Adrenal gland (tissue), 12 donors: Measurements from ENCODE around the gene SLC43A1. TPM values are rescaled to one million over a fixed set of nuclear protein-coding genes. Genes with fewer than 3 reads are reported as not detected.

ENCODE experiments used
- DNase-seq, 7 donors: peaks; one replicate each; pipeline ENCODE4 v3.0.0-alpha.2; 2019 to 2020
- H3K27ac ChIP-seq, 5 donors: fragments of 200-600 bp; sonication (generic) in 4 of 5; 1 replicate in 3 of 5; 2 replicates in 2 of 5; pipeline versions ENCODE4 v1.5.1 to v1.8.0; 2016 to 2020; ENCODE audit warnings: mild to moderate bottlenecking in 1 of 5
- H3K27me3 ChIP-seq: fragments of 200-600 bp; 2 replicates; pipeline ENCODE4 v1.8.0; 2021
- H3K36me3 ChIP-seq, 2 donors: fragments of 200-600 bp; replicated peaks in 1 of 2; 1 replicate in 1 of 2; 2 replicates in 1 of 2; pipeline versions ENCODE4 v1.5.1 to v1.8.0; 2018 to 2022
- H3K4me1 ChIP-seq, 2 donors: fragments of 200-600 bp; replicated peaks in 1 of 2; 1 replicate in 1 of 2; 2 replicates in 1 of 2; pipeline versions ENCODE4 v1.5.1 to v1.8.0; 2018 to 2021
- H3K4me3 ChIP-seq, 4 donors: fragments of 200-600 bp; sonication (generic) in 3 of 4; one replicate each; pipeline ENCODE4 v1.5.1; 2016 to 2018
- H3K9me3 ChIP-seq, 3 donors: fragments of 200-600 bp; sonication (generic) in 1 of 3; replicated peaks in 1 of 3; 1 replicate in 2 of 3; 2 replicates in 1 of 3; pipeline versions ENCODE4 v1.5.1 to v1.8.0; 2016 to 2021
- POLR2A ChIP-seq, 2 donors: fragments of 450-650 bp; IDR thresholded peaks; one replicate each; pipeline ENCODE4 v1.6.1; 2017; ENCODE audit warnings: antibody characterized with exemption in 2 of 2, mild to moderate bottlenecking in 2 of 2, moderate library complexity in 1 of 2
- WGBS, 4 donors: extraction: QIAGEN DNeasy Blood & Tissue Kit in 2 of 4; methylation state at CpG; one replicate each; pipeline versions ENCODE4 v1.1.5 to v1.1.7; 2013 to 2017; 5-methylcytosine and 5-hydroxymethylcytosine counted together
- intact Hi-C, 2 donors: fragments of 100-400 bp; cut with DNase I; formaldehyde crosslinking; loops; one replicate each; pipeline versions ENCODE4 v1.14.1 to v1.15.0; 2022 to 2023
- polyA plus RNA-seq, 3 donors: library from polyadenylated mRNA; stranded (reverse); fragments of 200-250 nt in 2 of 3; fragments of 350-450 nt in 1 of 3; fragmentation: Illumina TruSeq in 1 of 3; extraction: RNeasy Lipid Tissue Mini Kit (QIAGEN cat#74804) in 1 of 3; gene quantifications; one replicate each; pipeline ENCODE4 v1.2.3, GENCODE V29; 2013 to 2014
- total RNA-seq, 9 donors: library from RNA; depleted of rRNA in 4 of 9; stranded (reverse); fragments of >200 nt in 4 of 9; fragments of 120-200 nt in 1 of 9; fragmentation: NEBNext Ultra II Directional in 1 of 9; extraction: Animal tissue kit (Norgen Biotek cat#: 25700) in 1 of 9; gene quantifications; one replicate each; pipeline versions ENCODE4 v1.1.0 to v1.2.4, GENCODE V29; 2013 to 2023
- TF ChIP-seq, protein P1 (sequence below), 6 experiments: fragments of 450-650 bp in 4 of 6; fragments of 200-600 bp in 2 of 6; sonication (generic) in 1 of 6; IDR thresholded peaks; 1 replicate in 5 of 6; 2 replicates in 1 of 6; pipeline versions ENCODE4 v1.5.1 to v1.8.0; 2016 to 2021; ENCODE audit warnings: antibody characterized with exemption in 6 of 6, mild to moderate bottlenecking in 2 of 6, moderate library complexity in 1 of 6
- donor health status: healthy with polysubstance abuse.
- donor health status: Bipolar disorder and iron deficiency.
- donor health status: DM: yes; HTN: yes; CAD: no.
- donor health status: DM: no; HTN: no; CAD: no.
- donor health status: DM: no; HTN: no; CAD: no.
- donor health status: DM: yes; HTN: yes; CAD: no.

The SLC43A1 gene
- total and polyA plus RNA-seq, 12 donors: 3.8 to 32.3 (median 22.9) TPM

DNA sequence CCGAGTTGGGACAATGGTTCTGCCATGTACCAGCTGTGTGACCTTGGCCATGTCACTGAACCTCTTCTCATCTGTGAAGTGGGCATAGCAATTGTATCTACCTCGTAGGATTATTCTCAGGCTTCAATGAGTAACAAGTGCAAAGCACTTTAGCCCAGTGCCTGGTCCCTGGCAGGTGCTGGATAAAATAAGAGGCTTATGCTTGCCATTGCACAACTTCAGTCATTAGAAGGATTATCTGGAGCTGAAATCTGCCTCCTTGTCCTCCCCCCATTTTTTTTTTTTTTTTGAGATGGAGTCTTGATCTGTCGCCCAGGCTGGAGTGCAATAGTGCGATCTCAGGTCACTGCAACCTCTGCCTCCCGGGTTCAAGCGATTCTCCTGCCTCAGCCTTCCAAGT, 29.1 kb upstream of the SLC43A1 start:
- TF ChIP-seq, protein P1, sequence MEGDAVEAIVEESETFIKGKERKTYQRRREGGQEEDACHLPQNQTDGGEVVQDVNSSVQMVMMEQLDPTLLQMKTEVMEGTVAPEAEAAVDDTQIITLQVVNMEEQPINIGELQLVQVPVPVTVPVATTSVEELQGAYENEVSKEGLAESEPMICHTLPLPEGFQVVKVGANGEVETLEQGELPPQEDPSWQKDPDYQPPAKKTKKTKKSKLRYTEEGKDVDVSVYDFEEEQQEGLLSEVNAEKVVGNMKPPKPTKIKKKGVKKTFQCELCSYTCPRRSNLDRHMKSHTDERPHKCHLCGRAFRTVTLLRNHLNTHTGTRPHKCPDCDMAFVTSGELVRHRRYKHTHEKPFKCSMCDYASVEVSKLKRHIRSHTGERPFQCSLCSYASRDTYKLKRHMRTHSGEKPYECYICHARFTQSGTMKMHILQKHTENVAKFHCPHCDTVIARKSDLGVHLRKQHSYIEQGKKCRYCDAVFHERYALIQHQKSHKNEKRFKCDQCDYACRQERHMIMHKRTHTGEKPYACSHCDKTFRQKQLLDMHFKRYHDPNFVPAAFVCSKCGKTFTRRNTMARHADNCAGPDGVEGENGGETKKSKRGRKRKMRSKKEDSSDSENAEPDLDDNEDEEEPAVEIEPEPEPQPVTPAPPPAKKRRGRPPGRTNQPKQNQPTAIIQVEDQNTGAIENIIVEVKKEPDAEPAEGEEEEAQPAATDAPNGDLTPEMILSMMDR (IDR thresholded peaks at IDR 0.05): no peak
- TF ChIP-seq POLR2A (IDR thresholded peaks at IDR 0.05): no peak
- H3K4me1 ChIP-seq: peaks cover 0 to 8% of the 10 kb centered on the region in 2 donors
- 78 to 86% (median 83%) methylated on average over 5 to 6 of the region's 6 CpGs for WGBS, 4 donors
- DNase-seq: no peak
- intact Hi-C loops: no loop called here
- no peaks in the 10 kb centered on the region for H3K27me3 ChIP-seq
- H3K27ac ChIP-seq: no peak overlapping the region
- H3K36me3 ChIP-seq: peaks cover 0 to 4% of the 10 kb centered on the region in 2 donors
- no peak overlapping the region for H3K4me3 ChIP-seq
- H3K9me3 ChIP-seq: no peaks in the 10 kb centered on the region

DNA sequence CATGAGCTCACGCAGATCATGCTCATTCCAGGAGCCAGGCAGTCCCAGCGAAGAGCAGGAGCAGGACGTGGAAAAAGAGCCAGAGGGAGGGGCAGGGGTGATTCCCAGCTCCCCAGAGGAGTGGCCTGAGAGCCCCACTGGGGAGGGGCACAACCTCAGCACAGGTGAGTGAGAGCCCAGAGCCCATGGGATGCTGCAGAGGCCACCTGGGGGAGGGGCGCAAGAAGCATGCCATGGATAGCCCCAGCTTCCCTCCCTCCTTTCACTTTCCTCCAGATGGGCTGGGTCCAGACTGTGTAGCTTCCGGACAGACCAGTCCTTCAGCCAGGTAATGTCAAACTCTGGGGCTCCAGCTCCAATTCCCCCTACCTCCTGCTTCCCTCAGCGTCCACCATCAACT, 28.1 kb upstream of the SLC43A1 start:
- Histone ChIP-seq H3K9me3 (no peaks in the 10 kb centered on the region), H3K27ac (no peak overlapping the region), H3K36me3 (no peaks in the 10 kb centered on the region), H3K4me3 (no peak overlapping the region), H3K4me1 (peaks cover 0 to 8% of the 10 kb centered on the region in 2 donors), H3K27me3 (no peaks in the 10 kb centered on the region)
- intact Hi-C loops: no loop called here
- TF ChIP-seq POLR2A (IDR thresholded peaks at IDR 0.05): no peak
- TF ChIP-seq, protein P1 (IDR thresholded peaks at IDR 0.05): no peak
- no peak for DNase-seq
- WGBS, 4 donors: 48 to 61% (median 51%) methylated on average over 5 to 6 of the region's 6 CpGs

DNA sequence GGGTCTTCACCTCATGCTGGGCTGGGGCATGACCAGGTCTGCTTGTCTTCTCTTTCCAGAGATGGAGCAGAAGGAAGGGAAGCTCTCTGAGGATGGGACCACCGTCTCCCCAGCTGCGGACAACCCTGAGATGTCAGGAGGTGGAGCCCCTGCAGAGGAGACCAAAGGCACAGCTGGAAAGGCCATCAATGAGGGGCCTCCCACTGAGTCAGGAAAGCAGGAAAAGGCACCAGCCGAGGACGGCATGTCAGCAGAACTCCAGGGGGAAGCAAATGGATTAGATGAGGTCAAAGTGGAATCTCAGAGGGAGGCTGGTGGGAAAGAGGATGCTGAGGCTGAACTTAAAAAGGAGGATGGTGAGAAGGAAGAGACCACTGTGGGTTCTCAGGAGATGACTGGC, 27.1 kb upstream of the SLC43A1 start:
- no peak overlapping the region for H3K27ac ChIP-seq
- H3K36me3 ChIP-seq: no peaks in the 10 kb centered on the region
- no peak overlapping the region for H3K4me3 ChIP-seq
- TF ChIP-seq, protein P1 (IDR thresholded peaks at IDR 0.05): no peak
- no peak for TF ChIP-seq POLR2A (IDR thresholded peaks at IDR 0.05)
- H3K4me1 ChIP-seq: peaks cover 0 to 6% of the 10 kb centered on the region in 2 donors
- intact Hi-C loops: no loop called here
- DNase-seq: no peak
- WGBS, 4 donors: 60 to 66% (median 65%) methylated on average over 4 of the region's 4 CpGs
- no peaks in the 10 kb centered on the region for H3K9me3 ChIP-seq
- H3K27me3 ChIP-seq: no peaks in the 10 kb centered on the region

DNA sequence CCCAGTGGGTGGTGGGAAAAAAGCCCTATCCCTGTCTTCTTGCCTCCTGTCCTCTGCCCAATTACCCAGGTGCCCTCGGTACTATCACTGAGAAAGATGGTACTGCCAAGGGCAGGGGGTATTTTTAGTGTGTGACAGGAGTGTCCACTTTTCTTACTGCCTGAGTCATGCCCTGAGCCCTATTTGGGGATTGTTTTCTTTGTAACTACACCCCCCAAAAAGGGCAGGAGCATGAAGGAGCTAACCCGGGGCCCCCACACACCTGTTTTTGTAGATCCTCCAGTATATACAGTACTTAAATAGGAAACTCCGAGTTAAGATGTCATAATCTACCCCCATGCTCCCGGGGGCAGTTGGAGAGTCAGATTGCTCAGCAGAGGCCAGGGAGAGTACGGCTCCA, 25.7 kb upstream of the SLC43A1 start:
- no peaks in the 10 kb centered on the region for H3K36me3 ChIP-seq
- intact Hi-C loops: no loop called here
- WGBS, 4 donors: 78 to 92% (median 86%) methylated on average over 5 of the region's 5 CpGs
- H3K9me3 ChIP-seq: no peaks in the 10 kb centered on the region
- no peak for DNase-seq
- no peaks in the 10 kb centered on the region for H3K27me3 ChIP-seq
- TF ChIP-seq, protein P1 (IDR thresholded peaks at IDR 0.05): no peak
- TF ChIP-seq POLR2A (IDR thresholded peaks at IDR 0.05): no peak
- H3K4me1 ChIP-seq: no peaks in the 10 kb centered on the region
- H3K4me3 ChIP-seq: no peak overlapping the region
- no peak overlapping the region for H3K27ac ChIP-seq
